IPS-11a (cell line): ENCODE results near the gene DGKI.
"Not testable (repeated sequence)": the region's sequence is repeated elsewhere in the genome, so short reads cannot be mapped to it uniquely, and the experiment has no call there.

Experiments
- H3K4me3 ChIP-seq: one replicate; pipeline ENCODE4 v1.5.1; 2013; ENCODE audit warnings: low read depth, low read length, control low read depth

Gene DGKI

GRCh38 chr7:137836541-137836940 lies 10.2 kb downstream of the DGKI start:
- no peak overlapping the region for H3K4me3 ChIP-seq

- H3K4me3 ChIP-seq: no peak overlapping the region
Observed at GRCh38 chr7:137836113-137836509, 10.7 kb downstream of the DGKI start.

- H3K4me3 ChIP-seq: no peak overlapping the region
Observed at GRCh38 chr7:137835486-137836112, 11.2 kb downstream of the DGKI start.

GRCh38 chr7:137834552-137834951 lies 12.2 kb downstream of the DGKI start:
- no peak overlapping the region for H3K4me3 ChIP-seq

GRCh38 chr7:137832990-137833389 lies 13.8 kb downstream of the DGKI start:
- not testable (repeated sequence) for H3K4me3 ChIP-seq

GRCh38 chr7:137832382-137832781 lies 14.4 kb downstream of the DGKI start:
- H3K4me3 ChIP-seq: no peak overlapping the region

GRCh38 chr7:137831555-137831954 lies 15.2 kb downstream of the DGKI start:
- H3K4me3 ChIP-seq: not testable (repeated sequence)

- H3K4me3 ChIP-seq: no peak overlapping the region
Observed at GRCh38 chr7:137829337-137829992, 17.3 kb downstream of the DGKI start.

- H3K4me3 ChIP-seq: no peak overlapping the region
Observed at GRCh38 chr7:137828456-137828855, 18.3 kb downstream of the DGKI start.

- no peak overlapping the region for H3K4me3 ChIP-seq
Observed at GRCh38 chr7:137825489-137825888, 21.3 kb downstream of the DGKI start.

- H3K4me3 ChIP-seq: no peak overlapping the region
Observed at GRCh38 chr7:137820677-137821420, 25.9 kb downstream of the DGKI start.

GRCh38 chr7:137820156-137820555 lies 26.6 kb downstream of the DGKI start:
- H3K4me3 ChIP-seq: no peak overlapping the region

GRCh38 chr7:137818036-137818435 lies 28.7 kb downstream of the DGKI start:
- H3K4me3 ChIP-seq: no peak overlapping the region

GRCh38 chr7:137816696-137817320 lies 30.0 kb downstream of the DGKI start:
- H3K4me3 ChIP-seq: no peak overlapping the region

- H3K4me3 ChIP-seq: no peak overlapping the region
Observed at GRCh38 chr7:137813541-137813940, 33.2 kb downstream of the DGKI start.

GRCh38 chr7:137810248-137810647 lies 36.5 kb downstream of the DGKI start:
- H3K4me3 ChIP-seq: no peak overlapping the region

GRCh38 chr7:137804836-137805235 lies 41.9 kb downstream of the DGKI start:
- no peak overlapping the region for H3K4me3 ChIP-seq

- no peak overlapping the region for H3K4me3 ChIP-seq
Observed at GRCh38 chr7:137801491-137801890, 45.3 kb downstream of the DGKI start.

GRCh38 chr7:137801003-137801402 lies 45.8 kb downstream of the DGKI start:
- H3K4me3 ChIP-seq: no peak overlapping the region

- no peak overlapping the region for H3K4me3 ChIP-seq
Observed at GRCh38 chr7:137798073-137798763, 48.6 kb downstream of the DGKI start.

- H3K4me3 ChIP-seq: no peak overlapping the region
Observed at GRCh38 chr7:137795211-137795610, 51.6 kb downstream of the DGKI start.
